GM23248 (cell line): ENCODE measurements around the gene CRTC3.

ENCODE experiments used
- EZH2 ChIP-seq: fragments of 200-600 bp; sonication (generic); IDR thresholded peaks from 2 replicates; pipeline ENCODE4 v1.6.1; 2018; ENCODE audit warnings: antibody characterized with exemption, mild to moderate bottlenecking; ENCODE audit not compliant: insufficient read depth, poor library complexity, severe bottlenecking
- EZH2phosphoT487 ChIP-seq: fragments of 200-600 bp; sonication (generic); IDR thresholded peaks from 2 replicates; pipeline ENCODE4 v1.6.1; 2018; ENCODE audit warnings: antibody characterized with exemption, moderate library complexity, mild to moderate bottlenecking, low read depth; ENCODE audit not compliant: insufficient read depth

DNA sequence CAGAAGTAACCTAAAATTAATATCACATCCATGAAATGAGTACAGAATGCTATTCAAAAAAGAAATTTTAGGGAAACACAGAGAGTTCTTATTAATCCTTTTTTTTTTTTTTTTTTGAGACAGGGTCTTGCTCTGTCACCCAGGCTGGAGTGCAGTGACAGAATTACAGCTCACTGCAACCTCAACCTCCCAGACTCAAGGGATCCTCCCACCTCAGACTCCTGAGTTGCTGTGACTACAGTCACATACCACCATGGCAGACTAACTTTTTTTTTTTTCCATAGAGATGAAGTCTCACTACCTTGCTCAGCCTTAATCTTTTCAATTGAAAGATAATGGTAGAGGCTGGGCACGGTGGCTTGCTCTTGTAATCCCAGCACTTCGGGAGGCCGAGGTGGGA lies 6.3 kb upstream of the CRTC3 start:
- TF ChIP-seq EZH2phosphoT487: no peak
- no peak for TF ChIP-seq EZH2
